Neural cell (in vitro differentiated cells): Measurements from ENCODE around the gene KNOP1. TPM values are rescaled to one million over a fixed set of nuclear protein-coding genes. Genes with fewer than 3 reads are reported as not detected.

Experiments used
- H2AFZ ChIP-seq: fragments of 200-600, 300-800 bp; sonication (generic), shearing (Covaris generic); 2 replicates; pipeline ENCODE4 v1.6.0; 2014; ENCODE audit warnings: low read depth, mild to moderate bottlenecking, antibody characterized with exemption, low read length, moderate library complexity
- H3F3A ChIP-seq: fragments of 200-600 bp; shearing (Covaris generic); 2 replicates; pipeline ENCODE4 v1.6.1; 2016; ENCODE audit warnings: mild to moderate bottlenecking, moderate library complexity, mixed read lengths, antibody characterized with exemption, low read length; ENCODE audit not compliant: insufficient read depth, poor library complexity, severe bottlenecking
- H3K27ac ChIP-seq: fragments of 200-600, 300-800 bp; sonication (generic), shearing (Covaris generic); 2 replicates; pipeline ENCODE4 v1.5.1; 2014; ENCODE audit warnings: mild to moderate bottlenecking, low read length, moderate library complexity
- H3K27me3 ChIP-seq: fragments of 300-800, 200-600 bp; sonication (generic), shearing (Covaris generic); 2 replicates; pipeline ENCODE4 v1.6.0; 2014; ENCODE audit warnings: mild to moderate bottlenecking, low read depth, low read length, moderate library complexity; ENCODE audit not compliant: insufficient read depth
- H3K36me3 ChIP-seq: fragments of 300-800, 200-600 bp; sonication (generic), shearing (Covaris generic); 2 replicates; pipeline ENCODE4 v1.5.1; 2014; ENCODE audit warnings: mild to moderate bottlenecking, antibody characterized with exemption, low read length, moderate library complexity; ENCODE audit not compliant: insufficient read depth
- H3K4me2 ChIP-seq: fragments of 300-800, 200-600 bp; sonication (generic), shearing (Covaris generic); 2 replicates; pipeline ENCODE4 v1.6.0; 2014; ENCODE audit warnings: mild to moderate bottlenecking, low read length
- H3K4me3 ChIP-seq: fragments of 300-800, 200-600 bp; sonication (generic), shearing (Covaris generic); 2 replicates; pipeline ENCODE4 v1.5.1; 2014; ENCODE audit warnings: mild to moderate bottlenecking, low read length, moderate library complexity
- H3K79me2 ChIP-seq: fragments of 200-600 bp; shearing (Covaris generic); replicated peaks from 2 replicates; pipeline ENCODE4 v1.6.0; 2014; ENCODE audit warnings: mild to moderate bottlenecking, low read length, moderate library complexity; ENCODE audit not compliant: insufficient read depth
- H3K9ac ChIP-seq: fragments of 300-800, 200-600 bp; sonication (generic), shearing (Covaris generic); 2 replicates; pipeline ENCODE4 v1.6.1; 2016; ENCODE audit warnings: mild to moderate bottlenecking, low read length, mixed read lengths
- H3K9me2 ChIP-seq: fragments of 200-600 bp; shearing (Covaris generic); 2 replicates; pipeline ENCODE4 v1.6.1; 2016; ENCODE audit warnings: mild to moderate bottlenecking, low read length, mixed read lengths; ENCODE audit not compliant: insufficient read depth
- H3K9me3 ChIP-seq: fragments of 200-600, 300-800 bp; sonication (generic), shearing (Covaris generic); 2 replicates; pipeline ENCODE4 v1.6.1; 2016; ENCODE audit warnings: mild to moderate bottlenecking, mixed run types, low read length, moderate library complexity, mixed read lengths
- H4K20me1 ChIP-seq: fragments of 200-600 bp; shearing (Covaris generic); 2 replicates; pipeline ENCODE4 v1.6.1; 2016; ENCODE audit warnings: mild to moderate bottlenecking, mixed run types; ENCODE audit not compliant: insufficient read depth
- EP300 ChIP-seq: fragments of 450-650 bp; conservative IDR thresholded peaks from 2 replicates; pipeline ENCODE4 v1.6.1; 2014; ENCODE audit warnings: antibody characterized with exemption, mild to moderate bottlenecking, moderate library complexity; ENCODE audit not compliant: poor library complexity, severe bottlenecking
- EZH2 ChIP-seq: fragments of 200-600, 300-800 bp; shearing (Covaris generic), sonication (generic); IDR thresholded peaks from 2 replicates; pipeline ENCODE4 v1.6.1; 2014; ENCODE audit warnings: antibody characterized with exemption, low read length, borderline replicate concordance, mild to moderate bottlenecking; ENCODE audit not compliant: insufficient read depth, poor library complexity, severe bottlenecking
- MXI1 ChIP-seq: fragments of 450-650 bp; conservative IDR thresholded peaks from 2 replicates; pipeline ENCODE4 v1.6.1; 2014; ENCODE audit warnings: antibody characterized with exemption, mild to moderate bottlenecking; ENCODE audit not compliant: poor library complexity, severe bottlenecking
- POLR2AphosphoS5 ChIP-seq: IDR thresholded peaks from 2 replicates; pipeline ENCODE4 v1.6.1; 2012
- RAD21 ChIP-seq: fragments of 450-650 bp; conservative IDR thresholded peaks from 2 replicates; pipeline ENCODE4 v1.6.1; 2014; ENCODE audit warnings: antibody characterized with exemption, mild to moderate bottlenecking, moderate library complexity
- SMC3 ChIP-seq: fragments of 450-650 bp; conservative IDR thresholded peaks from 2 replicates; pipeline ENCODE4 v1.6.1; 2014; ENCODE audit warnings: antibody characterized with exemption, mild to moderate bottlenecking, moderate library complexity; ENCODE audit not compliant: poor library complexity
- TAF1 ChIP-seq: IDR thresholded peaks from 2 replicates; pipeline ENCODE4 v1.6.1; 2012; ENCODE audit warnings: low read depth
- polyA plus RNA-seq: library from polyadenylated mRNA; depleted of rRNA; stranded (reverse); fragments of >200 nt; gene quantifications from 2 replicates; pipeline ENCODE4 v1.2.3, GENCODE V29; 2014
- TF ChIP-seq, protein P1 (sequence below): fragments of 450-650 bp; IDR thresholded peaks from 2 replicates; pipeline ENCODE4 v1.5.1; 2014; ENCODE audit warnings: antibody characterized with exemption, mild to moderate bottlenecking, moderate library complexity; ENCODE audit not compliant: poor library complexity, severe bottlenecking
- TF ChIP-seq, protein P2 (sequence below): IDR thresholded peaks from 2 replicates; pipeline ENCODE4 v1.6.1; 2012; ENCODE audit warnings: borderline replicate concordance

The KNOP1 gene
- polyA plus RNA-seq, 1 donor from 2014 or later = 40.1 TPM

DNA sequence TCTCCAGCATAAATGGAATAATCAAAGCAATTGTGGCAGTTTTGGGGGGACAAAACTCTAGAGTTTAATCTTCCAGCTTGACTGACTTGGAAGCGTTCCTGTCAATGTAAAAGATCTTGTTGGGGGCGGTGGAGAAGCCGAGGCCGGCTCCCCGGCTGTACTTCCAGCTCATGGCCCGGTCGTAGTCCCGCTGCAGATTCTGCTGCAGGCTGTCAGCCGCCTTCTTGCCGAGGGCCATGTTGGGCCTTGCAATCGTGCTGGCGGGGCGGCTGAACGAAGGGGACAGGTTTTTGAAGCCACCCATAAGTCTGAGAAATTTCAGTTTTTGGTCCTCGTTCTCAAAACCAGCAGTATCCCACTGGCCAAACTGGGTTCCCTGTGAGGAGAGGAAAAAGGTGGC lies 11.2 kb downstream of the KNOP1 start (continued):
- TF ChIP-seq, protein P1, sequence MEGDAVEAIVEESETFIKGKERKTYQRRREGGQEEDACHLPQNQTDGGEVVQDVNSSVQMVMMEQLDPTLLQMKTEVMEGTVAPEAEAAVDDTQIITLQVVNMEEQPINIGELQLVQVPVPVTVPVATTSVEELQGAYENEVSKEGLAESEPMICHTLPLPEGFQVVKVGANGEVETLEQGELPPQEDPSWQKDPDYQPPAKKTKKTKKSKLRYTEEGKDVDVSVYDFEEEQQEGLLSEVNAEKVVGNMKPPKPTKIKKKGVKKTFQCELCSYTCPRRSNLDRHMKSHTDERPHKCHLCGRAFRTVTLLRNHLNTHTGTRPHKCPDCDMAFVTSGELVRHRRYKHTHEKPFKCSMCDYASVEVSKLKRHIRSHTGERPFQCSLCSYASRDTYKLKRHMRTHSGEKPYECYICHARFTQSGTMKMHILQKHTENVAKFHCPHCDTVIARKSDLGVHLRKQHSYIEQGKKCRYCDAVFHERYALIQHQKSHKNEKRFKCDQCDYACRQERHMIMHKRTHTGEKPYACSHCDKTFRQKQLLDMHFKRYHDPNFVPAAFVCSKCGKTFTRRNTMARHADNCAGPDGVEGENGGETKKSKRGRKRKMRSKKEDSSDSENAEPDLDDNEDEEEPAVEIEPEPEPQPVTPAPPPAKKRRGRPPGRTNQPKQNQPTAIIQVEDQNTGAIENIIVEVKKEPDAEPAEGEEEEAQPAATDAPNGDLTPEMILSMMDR = no peak
- TF ChIP-seq TAF1 = no peak
- TF ChIP-seq MXI1 = no peak
- no peak for TF ChIP-seq RAD21

DNA sequence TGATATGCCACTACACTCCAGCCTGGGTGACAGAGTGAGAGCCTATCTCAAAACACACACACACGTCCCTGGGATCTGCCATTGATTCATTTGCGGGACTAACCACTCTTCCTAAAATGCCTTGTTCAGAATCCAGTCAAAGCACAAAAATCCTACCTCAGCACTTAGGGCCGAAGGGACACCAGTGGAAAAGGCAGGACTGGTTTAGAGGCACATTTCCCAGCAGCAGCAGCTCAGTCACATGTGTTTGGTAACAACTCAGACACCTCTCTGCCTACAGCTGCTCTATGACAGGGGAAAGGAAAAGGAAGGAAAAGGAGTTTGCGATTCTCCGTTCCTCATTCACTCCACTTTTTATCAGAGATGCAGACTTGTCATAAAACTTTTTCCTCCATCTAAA lies 12.2 kb downstream of the KNOP1 start:
- Histone ChIP-seq H2AFZ (no peak overlapping the region), H3K27ac (no peak overlapping the region), H3K36me3 (peaks cover 7% of the 10 kb centered on the region), H3K4me2 (no peak overlapping the region), H3K79me2 (no peaks in the 10 kb centered on the region), H3K9me2 (no peaks in the 10 kb centered on the region), H3K4me3 (no peak overlapping the region), H3K9me3 (no peaks in the 10 kb centered on the region), H3K9ac (no peak overlapping the region), H4K20me1 (no peaks in the 10 kb centered on the region), H3K27me3 (no peaks in the 10 kb centered on the region), H3F3A (no peaks in the 10 kb centered on the region)
- TF ChIP-seq SMC3 (no peak), MXI1 (no peak), EP300 (no peak), TAF1 (no peak), POLR2AphosphoS5 (no peak)
- TF ChIP-seq, protein P2, sequence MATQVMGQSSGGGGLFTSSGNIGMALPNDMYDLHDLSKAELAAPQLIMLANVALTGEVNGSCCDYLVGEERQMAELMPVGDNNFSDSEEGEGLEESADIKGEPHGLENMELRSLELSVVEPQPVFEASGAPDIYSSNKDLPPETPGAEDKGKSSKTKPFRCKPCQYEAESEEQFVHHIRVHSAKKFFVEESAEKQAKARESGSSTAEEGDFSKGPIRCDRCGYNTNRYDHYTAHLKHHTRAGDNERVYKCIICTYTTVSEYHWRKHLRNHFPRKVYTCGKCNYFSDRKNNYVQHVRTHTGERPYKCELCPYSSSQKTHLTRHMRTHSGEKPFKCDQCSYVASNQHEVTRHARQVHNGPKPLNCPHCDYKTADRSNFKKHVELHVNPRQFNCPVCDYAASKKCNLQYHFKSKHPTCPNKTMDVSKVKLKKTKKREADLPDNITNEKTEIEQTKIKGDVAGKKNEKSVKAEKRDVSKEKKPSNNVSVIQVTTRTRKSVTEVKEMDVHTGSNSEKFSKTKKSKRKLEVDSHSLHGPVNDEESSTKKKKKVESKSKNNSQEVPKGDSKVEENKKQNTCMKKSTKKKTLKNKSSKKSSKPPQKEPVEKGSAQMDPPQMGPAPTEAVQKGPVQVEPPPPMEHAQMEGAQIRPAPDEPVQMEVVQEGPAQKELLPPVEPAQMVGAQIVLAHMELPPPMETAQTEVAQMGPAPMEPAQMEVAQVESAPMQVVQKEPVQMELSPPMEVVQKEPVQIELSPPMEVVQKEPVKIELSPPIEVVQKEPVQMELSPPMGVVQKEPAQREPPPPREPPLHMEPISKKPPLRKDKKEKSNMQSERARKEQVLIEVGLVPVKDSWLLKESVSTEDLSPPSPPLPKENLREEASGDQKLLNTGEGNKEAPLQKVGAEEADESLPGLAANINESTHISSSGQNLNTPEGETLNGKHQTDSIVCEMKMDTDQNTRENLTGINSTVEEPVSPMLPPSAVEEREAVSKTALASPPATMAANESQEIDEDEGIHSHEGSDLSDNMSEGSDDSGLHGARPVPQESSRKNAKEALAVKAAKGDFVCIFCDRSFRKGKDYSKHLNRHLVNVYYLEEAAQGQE = no peak
- TF ChIP-seq, protein P1 = no peak

- no peak overlapping the region for H3K9ac ChIP-seq
- H3F3A ChIP-seq = no peaks in the 10 kb centered on the region
- H3K27me3 ChIP-seq = no peaks in the 10 kb centered on the region
- peaks cover 7% of the 10 kb centered on the region for H3K36me3 ChIP-seq
- no peaks in the 10 kb centered on the region for H3K9me3 ChIP-seq
- no peak overlapping the region for H3K4me3 ChIP-seq
- TF ChIP-seq RAD21 = no peak
- no peak for TF ChIP-seq POLR2AphosphoS5
- TF ChIP-seq MXI1 = no peak
- no peak for TF ChIP-seq EP300
- no peak for TF ChIP-seq EZH2
- TF ChIP-seq, protein P1 = no peak
- TF ChIP-seq SMC3 = no peak
- TF ChIP-seq TAF1 = no peak
- TF ChIP-seq, protein P2 = no peak
- H3K4me2 ChIP-seq = no peak overlapping the region
- no peaks in the 10 kb centered on the region for H4K20me1 ChIP-seq
- no peaks in the 10 kb centered on the region for H3K9me2 ChIP-seq
- no peak overlapping the region for H2AFZ ChIP-seq
- no peaks in the 10 kb centered on the region for H3K79me2 ChIP-seq
- no peak overlapping the region for H3K27ac ChIP-seq
Observed at GRCh38 chr16:19705146-19705501, 12.9 kb downstream of the KNOP1 start.
